Thyroid gland (tissue), 4 donors: ENCODE results near the gene DNTT. TPM values are rescaled to one million over a fixed set of nuclear protein-coding genes. Genes with fewer than 3 reads are reported as not detected.
A peak's percentile ranks its signal among the peaks of the same experiment; 100 is the strongest.

Experiments
- DNase-seq, 2 donors: peaks; one replicate each; pipeline ENCODE4 v3.0.0-alpha.2; 2019
- H3K27ac ChIP-seq, 3 donors: fragments of 200-600 bp; sonication (generic); 1 replicate in 2 of 3; 2 replicates in 1 of 3; pipeline ENCODE4 v1.5.1; 2016 to 2019; ENCODE audit warnings: mild to moderate bottlenecking in 1 of 3, moderate library complexity in 1 of 3
- H3K27me3 ChIP-seq: fragments of 200-600 bp; sonication (generic); one replicate; pipeline ENCODE4 v1.5.1; 2019
- H3K36me3 ChIP-seq, 2 donors: fragments of 200-600 bp; sonication (generic); one replicate each; pipeline ENCODE4 v1.5.1; 2016 to 2019
- H3K4me1 ChIP-seq, 2 donors: fragments of 200-600 bp; sonication (generic); one replicate each; pipeline ENCODE4 v1.5.1; 2017 to 2019
- H3K4me3 ChIP-seq, 3 donors: fragments of 200-600 bp; sonication (generic); replicated peaks in 1 of 3; 1 replicate in 2 of 3; 2 replicates in 1 of 3; pipeline ENCODE4 v1.5.1; 2016; ENCODE audit warnings: mild to moderate bottlenecking in 1 of 3
- H3K9me3 ChIP-seq: fragments of 200-600 bp; sonication (generic); one replicate; pipeline ENCODE4 v1.5.1; 2017
- POLR2A ChIP-seq, 2 donors: fragments of 450-650 bp; IDR thresholded peaks; one replicate each; pipeline ENCODE4 v1.6.1; 2017; ENCODE audit warnings: antibody characterized with exemption in 2 of 2, mild to moderate bottlenecking in 2 of 2, moderate library complexity in 1 of 2
- WGBS, 2 donors: methylation state at CpG; one replicate each; pipeline ENCODE4 v1.1.5; 2017; 5-methylcytosine and 5-hydroxymethylcytosine counted together
- intact Hi-C: fragments of 100-400 bp; cut with DNase I; formaldehyde crosslinking; loops from one replicate; pipeline ENCODE4 v1.15.1; 2023
- total RNA-seq, 4 donors: library from RNA; depleted of rRNA; stranded (reverse); fragments of >200 nt; gene quantifications; one replicate each; pipeline ENCODE4 v1.2.3, GENCODE V29; 2016
- TF ChIP-seq, protein P1 (sequence below), 6 experiments: fragments of 200-600 bp in 3 of 6; fragments of 450-650 bp in 3 of 6; sonication (generic) in 3 of 6; IDR thresholded peaks; one replicate each; pipeline ENCODE4 v1.5.1; 2016 to 2019; ENCODE audit warnings: antibody characterized with exemption in 6 of 6, mild to moderate bottlenecking in 2 of 6, inconsistent platforms in 1 of 6, moderate library complexity in 1 of 6

The DNTT gene
- total RNA-seq, 4 donors from 2014 or later, result 0.88 TPM; not detected in 3

DNA sequence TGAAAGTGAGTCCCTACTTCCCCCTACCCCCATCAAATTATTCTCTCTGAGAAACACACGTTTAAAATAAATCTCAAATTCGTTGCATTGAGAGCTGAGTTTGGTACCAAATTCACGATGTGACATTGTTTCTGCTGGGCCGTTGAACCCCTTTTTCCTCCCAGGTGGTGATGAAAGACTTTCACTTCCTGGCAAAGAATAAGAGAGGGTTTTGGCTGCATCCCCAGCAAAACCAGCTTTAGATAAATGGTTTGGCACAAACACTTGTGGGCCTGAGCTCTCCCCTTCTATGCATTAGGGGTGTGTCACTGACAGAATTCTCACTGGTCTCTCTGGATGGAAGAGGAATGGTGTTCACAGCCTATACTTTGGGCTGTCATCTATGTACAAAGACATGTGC is 8.8 kb upstream of the DNTT start:
- Histone ChIP-seq H3K36me3 (no peaks in the 10 kb centered on the region), H3K27ac (no peak overlapping the region), H3K4me1 (no peaks in the 10 kb centered on the region), H3K27me3 (no peaks in the 10 kb centered on the region), H3K9me3 (no peaks in the 10 kb centered on the region), H3K4me3 (no peak overlapping the region)
- intact Hi-C loops, result loop anchor here (2.0 kb wide), 1 partner anchor 65 kb away; no protein-coding TSS in a partner anchor
- TF ChIP-seq, protein P1, sequence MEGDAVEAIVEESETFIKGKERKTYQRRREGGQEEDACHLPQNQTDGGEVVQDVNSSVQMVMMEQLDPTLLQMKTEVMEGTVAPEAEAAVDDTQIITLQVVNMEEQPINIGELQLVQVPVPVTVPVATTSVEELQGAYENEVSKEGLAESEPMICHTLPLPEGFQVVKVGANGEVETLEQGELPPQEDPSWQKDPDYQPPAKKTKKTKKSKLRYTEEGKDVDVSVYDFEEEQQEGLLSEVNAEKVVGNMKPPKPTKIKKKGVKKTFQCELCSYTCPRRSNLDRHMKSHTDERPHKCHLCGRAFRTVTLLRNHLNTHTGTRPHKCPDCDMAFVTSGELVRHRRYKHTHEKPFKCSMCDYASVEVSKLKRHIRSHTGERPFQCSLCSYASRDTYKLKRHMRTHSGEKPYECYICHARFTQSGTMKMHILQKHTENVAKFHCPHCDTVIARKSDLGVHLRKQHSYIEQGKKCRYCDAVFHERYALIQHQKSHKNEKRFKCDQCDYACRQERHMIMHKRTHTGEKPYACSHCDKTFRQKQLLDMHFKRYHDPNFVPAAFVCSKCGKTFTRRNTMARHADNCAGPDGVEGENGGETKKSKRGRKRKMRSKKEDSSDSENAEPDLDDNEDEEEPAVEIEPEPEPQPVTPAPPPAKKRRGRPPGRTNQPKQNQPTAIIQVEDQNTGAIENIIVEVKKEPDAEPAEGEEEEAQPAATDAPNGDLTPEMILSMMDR (IDR thresholded peaks at IDR 0.05), result no peak
- no peak for TF ChIP-seq POLR2A (IDR thresholded peaks at IDR 0.05)
- no peak for DNase-seq
- WGBS, 2 donors, result 52 to 75% methylated on average over 4 of the region's 4 CpGs

DNA sequence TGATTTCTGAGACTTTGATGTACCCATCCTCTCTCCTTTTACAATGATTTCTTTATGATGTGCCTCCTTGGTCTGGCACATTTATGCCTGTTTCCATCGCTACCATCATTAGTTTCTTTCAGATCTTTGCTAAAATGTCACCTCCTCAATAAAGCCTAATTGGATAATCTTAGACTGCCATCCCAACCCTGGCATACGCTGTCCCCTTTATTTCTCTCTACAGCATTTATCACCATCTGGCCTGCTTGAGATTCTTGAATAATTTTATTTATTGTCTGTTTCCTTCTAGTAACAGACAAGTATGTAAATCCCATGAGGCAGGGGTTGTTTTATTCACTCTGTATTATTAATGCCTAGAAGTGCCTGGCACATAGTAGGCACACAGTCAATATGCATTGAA is 6.7 kb upstream of the DNTT start:
- 98% methylated on average over 2 of the region's 2 CpGs for WGBS, 2 donors
- no peak overlapping the region for H3K27ac ChIP-seq
- no peaks in the 10 kb centered on the region for H3K9me3 ChIP-seq
- TF ChIP-seq, protein P1 (IDR thresholded peaks at IDR 0.05), result no peak
- no peak for TF ChIP-seq POLR2A (IDR thresholded peaks at IDR 0.05)
- DNase-seq, result no peak
- no peak overlapping the region for H3K4me3 ChIP-seq
- H3K27me3 ChIP-seq, result no peaks in the 10 kb centered on the region
- no peaks in the 10 kb centered on the region for H3K4me1 ChIP-seq
- H3K36me3 ChIP-seq, result no peaks in the 10 kb centered on the region
- intact Hi-C loops, result no loop called here

DNA sequence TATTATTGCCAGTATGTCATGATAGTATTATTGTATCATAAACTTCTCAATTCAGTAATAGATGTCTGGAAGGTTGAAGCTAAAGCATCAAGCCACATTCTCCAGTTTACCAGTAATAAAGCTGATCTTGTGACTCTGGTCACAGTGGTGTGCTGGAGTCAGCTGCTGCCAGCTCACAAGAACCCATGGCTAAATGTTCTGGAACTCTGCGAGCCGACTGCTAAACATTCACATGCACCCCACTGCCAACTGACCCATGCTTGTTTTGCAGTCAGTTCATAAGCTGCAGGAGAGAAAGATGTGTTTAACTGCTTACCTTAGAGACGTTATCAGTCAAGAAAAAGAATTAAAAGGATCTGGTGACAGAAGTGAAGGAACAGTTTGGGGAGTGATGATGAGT is 5.9 kb upstream of the DNTT start:
- TF ChIP-seq POLR2A (IDR thresholded peaks at IDR 0.05), result no peak
- no peaks in the 10 kb centered on the region for H3K36me3 ChIP-seq
- no peak overlapping the region for H3K4me3 ChIP-seq
- WGBS, 2 donors, result 88 to 90% methylated on average over 3 of the region's 3 CpGs
- H3K27ac ChIP-seq, result no peak overlapping the region
- no peaks in the 10 kb centered on the region for H3K27me3 ChIP-seq
- intact Hi-C loops, result no loop called here
- H3K4me1 ChIP-seq, result no peaks in the 10 kb centered on the region
- H3K9me3 ChIP-seq, result no peaks in the 10 kb centered on the region
- DNase-seq, result no peak

DNA sequence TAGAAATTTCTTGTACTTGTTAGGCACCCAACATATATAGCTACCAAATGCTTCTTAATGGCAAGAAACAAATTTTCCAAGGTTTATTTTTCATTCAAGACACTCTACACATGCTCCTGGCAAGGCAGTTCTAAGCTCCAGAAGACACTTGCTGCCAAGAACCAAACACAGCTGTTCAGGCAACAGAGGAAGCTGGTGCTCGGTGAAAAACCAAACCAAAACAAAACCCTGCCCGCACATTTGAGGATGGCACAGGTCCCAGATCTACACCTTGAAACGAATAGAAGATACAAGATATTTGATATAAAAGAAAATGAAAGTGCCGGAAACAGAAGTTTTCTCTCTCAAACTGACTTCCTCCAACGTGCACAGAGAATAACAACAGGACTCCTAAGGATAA is 4.9 kb upstream of the DNTT start:
- Histone ChIP-seq H3K36me3 (no peaks in the 10 kb centered on the region), H3K4me1 (no peaks in the 10 kb centered on the region), H3K27me3 (no peaks in the 10 kb centered on the region), H3K27ac (no peak overlapping the region), H3K9me3 (no peaks in the 10 kb centered on the region), H3K4me3 (no peak overlapping the region)
- no peak for TF ChIP-seq POLR2A (IDR thresholded peaks at IDR 0.05)
- TF ChIP-seq, protein P1 (IDR thresholded peaks at IDR 0.05), result no peak
- intact Hi-C loops, result no loop called here
- DNase-seq, result peak in 1 of 2 donors; percentile 30
- 26 to 42% methylated on average over 5 of the region's 5 CpGs for WGBS, 2 donors

DNA sequence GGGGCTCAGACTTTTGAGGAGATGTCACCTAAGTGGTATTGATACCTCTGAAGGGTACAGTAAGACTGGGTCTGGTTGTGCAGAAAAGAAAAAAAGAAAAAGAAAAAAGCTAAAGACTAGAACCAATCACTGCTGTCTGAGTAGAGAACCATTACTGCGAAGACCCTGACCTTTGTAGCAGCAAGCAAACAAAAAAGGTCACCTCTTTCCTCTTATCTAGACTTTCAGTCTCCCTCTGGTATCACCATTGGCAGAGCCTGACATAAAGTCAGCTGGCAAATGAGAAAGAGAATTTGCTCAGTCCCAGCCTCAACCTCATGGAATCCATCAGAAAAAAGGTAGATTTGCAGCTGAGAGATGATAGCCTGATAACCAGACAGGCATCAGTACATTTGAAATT is 2.6 kb upstream of the DNTT start:
- Histone ChIP-seq H3K9me3 (no peaks in the 10 kb centered on the region), H3K27ac (no peak overlapping the region), H3K4me3 (no peak overlapping the region), H3K36me3 (no peaks in the 10 kb centered on the region), H3K27me3 (no peaks in the 10 kb centered on the region), H3K4me1 (no peaks in the 10 kb centered on the region)
- WGBS, 2 donors, result 71 to 82% methylated on average over 1 of the region's 1 CpG
- no peak for TF ChIP-seq POLR2A (IDR thresholded peaks at IDR 0.05)
- TF ChIP-seq, protein P1 (IDR thresholded peaks at IDR 0.05), result no peak
- DNase-seq, result no peak
- intact Hi-C loops, result no loop called here

DNA sequence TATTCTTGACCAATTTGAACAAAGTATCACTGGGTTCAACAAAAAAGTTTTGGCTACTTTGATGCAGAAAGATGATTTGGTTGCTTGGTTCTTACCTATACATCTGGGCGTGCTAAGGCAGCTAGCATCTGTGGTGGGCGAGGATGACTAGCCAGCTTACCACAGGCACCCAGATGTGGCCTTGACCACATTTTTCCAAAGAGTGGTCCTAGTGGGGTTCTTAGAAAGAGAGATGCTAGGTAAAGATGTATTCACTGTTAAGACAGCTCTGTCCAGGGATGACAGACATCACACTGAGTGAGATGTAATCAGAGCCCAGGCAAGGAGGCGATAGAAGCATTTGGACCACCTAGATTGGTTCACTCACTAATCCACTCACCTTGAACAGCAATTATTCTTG is 785 bp downstream of the DNTT start:
- intact Hi-C loops, result no loop called here
- Histone ChIP-seq H3K27ac (no peak overlapping the region), H3K9me3 (no peaks in the 10 kb centered on the region), H3K36me3 (no peaks in the 10 kb centered on the region), H3K27me3 (no peaks in the 10 kb centered on the region), H3K4me1 (peaks cover 10 to 14% of the 10 kb centered on the region in 2 donors), H3K4me3 (no peak overlapping the region)
- WGBS, 2 donors, result 96 to 99% methylated on average over 3 of the region's 3 CpGs
- no peak for DNase-seq
- TF ChIP-seq POLR2A (IDR thresholded peaks at IDR 0.05), result no peak
- TF ChIP-seq, protein P1 (IDR thresholded peaks at IDR 0.05), result no peak
